GM12878 (cell line): ENCODE results near the gene TPGS1. TPM values are rescaled to one million over a fixed set of nuclear protein-coding genes. Genes with fewer than 3 reads are reported as not detected.

Experiments
- ATAC-seq: fragments of 200-7000 bp; cut with Tn5 transposase; 3 replicates; pipeline ENCODE4 v1.9.1; 2020; ENCODE audit warnings: mild to moderate bottlenecking, moderate library complexity
- BruUV-seq: library from RNA; stranded (reverse); fragments of 400-500 nt; replicated peaks from 2 replicates; lab custom pipeline; 2021; lab: Mats Ljungman, UMichigan
- CTCF ChIA-PET: fragments of 300-600 bp; sonication (Branson Sonifier 250); formaldehyde crosslinking; extraction: SDS; loops from one replicate; lab custom pipeline; 2021; ENCODE audit warnings: inconsistent platforms; lab: Yijun Ruan, JAX
- POLR2A ChIA-PET: fragments of 350-600 bp; formaldehyde crosslinking; extraction: SDS; loops from one replicate; lab custom pipeline; 2021; ENCODE audit warnings: inconsistent platforms; lab: Charles Lee
- RAD21 ChIA-PET: fragments of 300-600 bp; sonication (Branson Sonifier 250); formaldehyde crosslinking; loops from one replicate; lab custom pipeline; 2023; ENCODE audit warnings: antibody characterized with exemption; ENCODE audit not compliant: unreplicated experiment; lab: Charles Lee
- SMC1A ChIA-PET: fragments of 300-600 bp; sonication (Branson Sonifier 250); formaldehyde crosslinking; loops from one replicate; lab custom pipeline; 2023; ENCODE audit not compliant: unreplicated experiment, uncharacterized antibody; lab: Charles Lee
- DNase-seq: peaks from one replicate; pipeline ENCODE4 v3.0.0-alpha.2; 2011; ENCODE audit warnings: low read depth, low spot score
- FAIRE-seq: peaks from 3 replicates; lab custom pipeline; 2011; peaks lifted over from hg19 to GRCh38; lab: Jason Lieb, UNC
- H2AFZ ChIP-seq: 2 replicates; pipeline ENCODE4 v1.6.0; 2011; ENCODE audit warnings: low read depth, low read length, control low read depth; ENCODE audit not compliant: control insufficient read depth
- H3K27ac ChIP-seq: 2 replicates; pipeline ENCODE4 v1.5.1; 2011; ENCODE audit warnings: control low read depth; ENCODE audit not compliant: control insufficient read depth, insufficient read depth
- H3K27me3 ChIP-seq, 2 experiments: replicated peaks in 1 of 2; 2 replicates each; pipeline versions ENCODE4 v1.6.0 to v1.6.1; 2011; ENCODE audit warnings: low read length in 1 of 2; ENCODE audit not compliant: control insufficient read depth in 2 of 2, insufficient read depth in 2 of 2
- H3K36me3 ChIP-seq, 2 experiments: 2 replicates each; pipeline ENCODE4 v1.5.1; 2011; ENCODE audit warnings: low read length in 1 of 2; ENCODE audit not compliant: control insufficient read depth in 2 of 2, insufficient read depth in 2 of 2
- H3K4me1 ChIP-seq: 2 replicates; pipeline ENCODE4 v1.6.1; 2011; ENCODE audit warnings: mild to moderate bottlenecking, low read length, moderate library complexity, mixed read lengths; ENCODE audit not compliant: control insufficient read depth, insufficient read depth
- H3K4me2 ChIP-seq: 2 replicates; pipeline ENCODE4 v1.6.0; 2011; ENCODE audit warnings: control low read depth; ENCODE audit not compliant: control insufficient read depth, insufficient read depth
- H3K4me3 ChIP-seq: fragments of 200-600 bp; sonication (generic); 2 replicates; pipeline ENCODE4 v1.5.1; 2016
- H3K79me2 ChIP-seq: 2 replicates; pipeline ENCODE4 v1.6.0; 2011; ENCODE audit warnings: low read length; ENCODE audit not compliant: control insufficient read depth, insufficient read depth
- H3K9ac ChIP-seq: 2 replicates; pipeline ENCODE4 v1.8.0; 2011; ENCODE audit warnings: low read length, control low read depth, mixed read lengths; ENCODE audit not compliant: control insufficient read depth, insufficient read depth
- H3K9me3 ChIP-seq: replicated peaks from 3 replicates; pipeline ENCODE4 v1.5.1; 2011; ENCODE audit warnings: mild to moderate bottlenecking, low read length; ENCODE audit not compliant: control insufficient read depth, insufficient read depth
- H4K20me1 ChIP-seq: 2 replicates; pipeline ENCODE4 v1.6.0; 2011; ENCODE audit not compliant: control insufficient read depth, insufficient read depth
- GATAD2B ChIP-seq: fragments of 450-650 bp; conservative IDR thresholded peaks from 2 replicates; pipeline ENCODE4 v1.6.1; 2017; ENCODE audit warnings: low read depth, mild to moderate bottlenecking, moderate library complexity
- JUND ChIP-seq: IDR thresholded peaks from 2 replicates; pipeline ENCODE4 v1.6.1; 2012; ENCODE audit warnings: low read depth, mild to moderate bottlenecking, low read length, improper control_type of control experiment, moderate library complexity
- POLR2A ChIP-seq: IDR thresholded peaks from 2 replicates; pipeline ENCODE4 v1.6.1; 2011; ENCODE audit warnings: low read depth, mild to moderate bottlenecking, low read length
- RBBP5 ChIP-seq: fragments of 200-600 bp; sonication (generic); conservative IDR thresholded peaks from 2 replicates; pipeline ENCODE4 v1.6.1; 2016
- SUZ12 ChIP-seq: fragments of 200-600 bp; sonication (generic); IDR thresholded peaks from one replicate; pipeline ENCODE4 v1.6.1; 2018; ENCODE audit warnings: antibody characterized with exemption, mild to moderate bottlenecking; ENCODE audit not compliant: unreplicated experiment
- TAF1 ChIP-seq: IDR thresholded peaks from 2 replicates; pipeline ENCODE4 v1.6.1; 2011; ENCODE audit warnings: mild to moderate bottlenecking, low read depth, low read length, borderline replicate concordance
- WGBS: methylation state at CpG from one replicate; pipeline ENCODE4 v1.1.6; 2016; ENCODE audit warnings: low lambda C conversion rate; ENCODE audit not compliant: insufficient replicate concordance, insufficient coverage; ENCODE audit errors: missing lambda C conversion rate; 5-methylcytosine and 5-hydroxymethylcytosine counted together
- in situ Hi-C: fragments of 300-500 bp; cut with MboI; formaldehyde crosslinking; loops from 9 replicates; pipeline ENCODE4 v1.14.3; 2018; ENCODE audit warnings: mixed read lengths
- intact Hi-C: fragments of 100-400 bp; cut with micrococcal nuclease; formaldehyde crosslinking; loops from one replicate; pipeline ENCODE4 v1.14.2; 2022; ENCODE audit not compliant: unreplicated experiment
- polyA plus RNA-seq, 11 experiments: library from polyadenylated mRNA; depleted of rRNA in 4 of 11; unstranded in 6 of 11; stranded (reverse) in 5 of 11; fragments of >200 nt; fragmentation: Nextera tagmentation in 4 of 11; fragmentation: Illumina TruSeq in 1 of 11; extraction: Ambion mirVana in 4 of 11; extraction: Trizol in 1 of 11; gene quantifications; 1 replicate in 1 of 11; 2 replicates in 10 of 11; pipeline versions ENCODE4 v1.2.1 to v1.2.3, GENCODE V29; 2011 to 2016; ENCODE audit warnings: inconsistent platforms in 2 of 11, missing spikeins in 2 of 11, low read depth in 1 of 11
- total RNA-seq, 4 experiments: library from RNA; depleted of rRNA in 3 of 4; stranded (reverse); fragments of >200 nt in 3 of 4; fragmentation: Illumina TruSeq in 1 of 4; extraction: Trizol in 1 of 4; gene quantifications; 2 replicates each; pipeline versions ENCODE4 v1.2.1 to v1.2.3, GENCODE V29; 2013 to 2021
- TF ChIP-seq, protein P1 (sequence below): fragments of 450-650 bp; formaldehyde crosslinking; IDR thresholded peaks from 2 replicates; pipeline ENCODE4 v1.5.0; 2022; ENCODE audit warnings: mild to moderate bottlenecking, missing genetic modification characterization
- TF ChIP-seq, protein P2 (sequence below): IDR thresholded peaks from 2 replicates; pipeline ENCODE4 v1.6.1; 2012; ENCODE audit warnings: low read length, inconsistent platforms
- TF ChIP-seq, protein P3 (sequence below): IDR thresholded peaks from 2 replicates; pipeline ENCODE4 v1.6.1; 2011; ENCODE audit warnings: mild to moderate bottlenecking, low read depth, low read length, moderate library complexity; ENCODE audit not compliant: insufficient replicate concordance

TPGS1 gene
- total and polyA plus RNA-seq, 10 of the 15 experiments (the other 5 are each of a cell fraction or from before 2014, with no cell fraction given): 0.24 to 24.7 (median 7.7) TPM; not detected in 2

DNA sequence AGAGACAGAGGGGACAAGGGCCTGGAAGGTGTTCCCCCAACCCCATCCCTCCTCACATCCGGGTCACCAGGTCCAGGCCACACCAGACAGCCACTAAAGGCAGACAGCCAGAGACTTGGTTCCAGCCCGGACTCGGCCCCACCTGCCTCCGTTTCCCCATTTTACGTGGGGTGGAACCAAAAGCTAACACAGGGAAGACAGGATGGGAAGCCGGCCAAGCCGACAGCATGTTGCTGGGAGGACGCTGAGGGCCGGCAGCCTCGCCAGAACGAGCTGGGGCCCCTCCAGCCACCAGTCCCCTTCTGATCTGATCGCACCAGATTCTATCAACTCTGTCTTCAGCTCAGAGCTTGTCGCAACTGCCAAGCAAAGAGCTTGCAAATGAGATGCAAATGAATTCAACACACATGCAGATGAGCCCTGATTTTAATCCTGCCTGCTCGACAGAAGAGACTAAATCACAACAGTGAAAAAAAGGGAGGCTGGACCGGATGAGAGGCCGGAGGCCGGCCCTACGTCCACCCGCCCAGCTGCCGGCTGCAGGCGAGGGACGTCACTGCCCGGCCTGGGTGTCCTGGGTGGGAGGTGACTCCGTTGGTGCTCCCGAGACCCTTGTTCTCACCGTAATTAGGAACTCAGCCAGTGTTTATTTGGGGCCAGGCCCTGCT is 28.9 kb upstream of the TPGS1 start:
- H3K9me3 ChIP-seq: no peaks in the 10 kb centered on the region; the same call in 2 of the 3 replicates
- ChIA-PET SMC1A (no interaction called here), CTCF (no interaction called here), RAD21 (no interaction called here), POLR2A (no interaction called here)
- H3K27ac ChIP-seq: no peak overlapping the region
- no peaks in the 10 kb centered on the region for H3K4me1 ChIP-seq
- no peaks in the 10 kb centered on the region for H3K36me3 ChIP-seq
- in situ Hi-C loops: no loop called here
- H3K9ac ChIP-seq: no peak overlapping the region
- DNase-seq (no peak), FAIRE-seq (no peak), ATAC-seq (no peak)
- intact Hi-C loops: no loop called here
- H3K4me2 ChIP-seq: no peak overlapping the region
- TF ChIP-seq JUND (no peak), RBBP5 (no peak), TAF1 (no peak), SUZ12 (no peak), POLR2A (no peak), GATAD2B (no peak)
- TF ChIP-seq, protein P1, sequence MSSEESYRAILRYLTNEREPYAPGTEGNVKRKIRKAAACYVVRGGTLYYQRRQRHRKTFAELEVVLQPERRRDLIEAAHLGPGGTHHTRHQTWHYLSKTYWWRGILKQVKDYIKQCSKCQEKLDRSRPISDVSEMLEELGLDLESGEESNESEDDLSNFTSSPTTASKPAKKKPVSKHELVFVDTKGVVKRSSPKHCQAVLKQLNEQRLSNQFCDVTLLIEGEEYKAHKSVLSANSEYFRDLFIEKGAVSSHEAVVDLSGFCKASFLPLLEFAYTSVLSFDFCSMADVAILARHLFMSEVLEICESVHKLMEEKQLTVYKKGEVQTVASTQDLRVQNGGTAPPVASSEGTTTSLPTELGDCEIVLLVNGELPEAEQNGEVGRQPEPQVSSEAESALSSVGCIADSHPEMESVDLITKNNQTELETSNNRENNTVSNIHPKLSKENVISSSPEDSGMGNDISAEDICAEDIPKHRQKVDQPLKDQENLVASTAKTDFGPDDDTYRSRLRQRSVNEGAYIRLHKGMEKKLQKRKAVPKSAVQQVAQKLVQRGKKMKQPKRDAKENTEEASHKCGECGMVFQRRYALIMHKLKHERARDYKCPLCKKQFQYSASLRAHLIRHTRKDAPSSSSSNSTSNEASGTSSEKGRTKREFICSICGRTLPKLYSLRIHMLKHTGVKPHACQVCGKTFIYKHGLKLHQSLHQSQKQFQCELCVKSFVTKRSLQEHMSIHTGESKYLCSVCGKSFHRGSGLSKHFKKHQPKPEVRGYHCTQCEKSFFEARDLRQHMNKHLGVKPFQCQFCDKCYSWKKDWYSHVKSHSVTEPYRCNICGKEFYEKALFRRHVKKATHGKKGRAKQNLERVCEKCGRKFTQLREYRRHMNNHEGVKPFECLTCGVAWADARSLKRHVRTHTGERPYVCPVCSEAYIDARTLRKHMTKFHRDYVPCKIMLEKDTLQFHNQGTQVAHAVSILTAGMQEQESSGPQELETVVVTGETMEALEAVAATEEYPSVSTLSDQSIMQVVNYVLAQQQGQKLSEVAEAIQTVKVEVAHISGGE (CRISPR knock-in tag): no peak
- TF ChIP-seq, protein P2, sequence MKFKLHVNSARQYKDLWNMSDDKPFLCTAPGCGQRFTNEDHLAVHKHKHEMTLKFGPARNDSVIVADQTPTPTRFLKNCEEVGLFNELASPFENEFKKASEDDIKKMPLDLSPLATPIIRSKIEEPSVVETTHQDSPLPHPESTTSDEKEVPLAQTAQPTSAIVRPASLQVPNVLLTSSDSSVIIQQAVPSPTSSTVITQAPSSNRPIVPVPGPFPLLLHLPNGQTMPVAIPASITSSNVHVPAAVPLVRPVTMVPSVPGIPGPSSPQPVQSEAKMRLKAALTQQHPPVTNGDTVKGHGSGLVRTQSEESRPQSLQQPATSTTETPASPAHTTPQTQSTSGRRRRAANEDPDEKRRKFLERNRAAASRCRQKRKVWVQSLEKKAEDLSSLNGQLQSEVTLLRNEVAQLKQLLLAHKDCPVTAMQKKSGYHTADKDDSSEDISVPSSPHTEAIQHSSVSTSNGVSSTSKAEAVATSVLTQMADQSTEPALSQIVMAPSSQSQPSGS: no peak
- TF ChIP-seq, protein P3, sequence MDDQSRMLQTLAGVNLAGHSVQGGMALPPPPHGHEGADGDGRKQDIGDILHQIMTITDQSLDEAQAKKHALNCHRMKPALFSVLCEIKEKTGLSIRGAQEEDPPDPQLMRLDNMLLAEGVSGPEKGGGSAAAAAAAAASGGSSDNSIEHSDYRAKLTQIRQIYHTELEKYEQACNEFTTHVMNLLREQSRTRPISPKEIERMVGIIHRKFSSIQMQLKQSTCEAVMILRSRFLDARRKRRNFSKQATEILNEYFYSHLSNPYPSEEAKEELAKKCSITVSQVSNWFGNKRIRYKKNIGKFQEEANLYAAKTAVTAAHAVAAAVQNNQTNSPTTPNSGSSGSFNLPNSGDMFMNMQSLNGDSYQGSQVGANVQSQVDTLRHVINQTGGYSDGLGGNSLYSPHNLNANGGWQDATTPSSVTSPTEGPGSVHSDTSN: no peak
- no peak overlapping the region for H3K4me3 ChIP-seq
- 51% methylated on average over 26 of the region's 26 CpGs for WGBS
- H2AFZ ChIP-seq: no peak overlapping the region
- no peaks in the 10 kb centered on the region for H3K27me3 ChIP-seq
- H3K79me2 ChIP-seq: no peaks in the 10 kb centered on the region
- BruUV-seq: no TSS peak
- H4K20me1 ChIP-seq: no peaks in the 10 kb centered on the region
